ENCODE results near the gene MPP4.

Gene MPP4

GRCh38 chr2:201621293-201621999 lies 77.0 kb downstream of the MPP4 start:
- no peaks in the 10 kb centered on the region for H3K27me3 ChIP-seq (ENCODE audit: low read length)
- no peak overlapping the region for H3K4me3 ChIP-seq (ENCODE audit: insufficient read depth, low read length, poor library complexity, severe bottlenecking)
- no peaks in the 10 kb centered on the region for H3K9me3 ChIP-seq (ENCODE audit: insufficient read depth, low read length)
- H3K9ac ChIP-seq (ENCODE audit: low read length), result no peak overlapping the region
- no peaks in the 10 kb centered on the region for H4K20me1 ChIP-seq (ENCODE audit: low read depth, low read length)
- no peaks in the 10 kb centered on the region for H3K79me2 ChIP-seq (ENCODE audit: insufficient read depth, low read length)
- no peaks in the 10 kb centered on the region for H3F3A ChIP-seq (ENCODE audit: insufficient read depth)
- no peak overlapping the region for H2AFZ ChIP-seq (ENCODE audit: low read depth, low read length, severe bottlenecking)
- no peaks in the 10 kb centered on the region for H3K9me2 ChIP-seq (replicated peaks; ENCODE audit: insufficient read depth, low read length)
- no peak overlapping the region for H3K27ac ChIP-seq (ENCODE audit: low read depth, low read length)
- H3K36me3 ChIP-seq (ENCODE audit: low read length), result peaks cover 4% of the 10 kb centered on the region; the same call in 1 of the 2 replicates
- H3K4me2 ChIP-seq (ENCODE audit: low read depth, low read length, poor library complexity, severe bottlenecking), result no peak overlapping the region
- TF ChIP-seq, protein P1, sequence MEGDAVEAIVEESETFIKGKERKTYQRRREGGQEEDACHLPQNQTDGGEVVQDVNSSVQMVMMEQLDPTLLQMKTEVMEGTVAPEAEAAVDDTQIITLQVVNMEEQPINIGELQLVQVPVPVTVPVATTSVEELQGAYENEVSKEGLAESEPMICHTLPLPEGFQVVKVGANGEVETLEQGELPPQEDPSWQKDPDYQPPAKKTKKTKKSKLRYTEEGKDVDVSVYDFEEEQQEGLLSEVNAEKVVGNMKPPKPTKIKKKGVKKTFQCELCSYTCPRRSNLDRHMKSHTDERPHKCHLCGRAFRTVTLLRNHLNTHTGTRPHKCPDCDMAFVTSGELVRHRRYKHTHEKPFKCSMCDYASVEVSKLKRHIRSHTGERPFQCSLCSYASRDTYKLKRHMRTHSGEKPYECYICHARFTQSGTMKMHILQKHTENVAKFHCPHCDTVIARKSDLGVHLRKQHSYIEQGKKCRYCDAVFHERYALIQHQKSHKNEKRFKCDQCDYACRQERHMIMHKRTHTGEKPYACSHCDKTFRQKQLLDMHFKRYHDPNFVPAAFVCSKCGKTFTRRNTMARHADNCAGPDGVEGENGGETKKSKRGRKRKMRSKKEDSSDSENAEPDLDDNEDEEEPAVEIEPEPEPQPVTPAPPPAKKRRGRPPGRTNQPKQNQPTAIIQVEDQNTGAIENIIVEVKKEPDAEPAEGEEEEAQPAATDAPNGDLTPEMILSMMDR (IDR thresholded peaks at IDR 0.05; ENCODE audit: insufficient read depth, low read length, poor library complexity, severe bottlenecking), result no peak
- no peak for TF ChIP-seq EZH2phosphoT487 (conservative IDR thresholded peaks at IDR 0.05; ENCODE audit: low read length)

DNA sequence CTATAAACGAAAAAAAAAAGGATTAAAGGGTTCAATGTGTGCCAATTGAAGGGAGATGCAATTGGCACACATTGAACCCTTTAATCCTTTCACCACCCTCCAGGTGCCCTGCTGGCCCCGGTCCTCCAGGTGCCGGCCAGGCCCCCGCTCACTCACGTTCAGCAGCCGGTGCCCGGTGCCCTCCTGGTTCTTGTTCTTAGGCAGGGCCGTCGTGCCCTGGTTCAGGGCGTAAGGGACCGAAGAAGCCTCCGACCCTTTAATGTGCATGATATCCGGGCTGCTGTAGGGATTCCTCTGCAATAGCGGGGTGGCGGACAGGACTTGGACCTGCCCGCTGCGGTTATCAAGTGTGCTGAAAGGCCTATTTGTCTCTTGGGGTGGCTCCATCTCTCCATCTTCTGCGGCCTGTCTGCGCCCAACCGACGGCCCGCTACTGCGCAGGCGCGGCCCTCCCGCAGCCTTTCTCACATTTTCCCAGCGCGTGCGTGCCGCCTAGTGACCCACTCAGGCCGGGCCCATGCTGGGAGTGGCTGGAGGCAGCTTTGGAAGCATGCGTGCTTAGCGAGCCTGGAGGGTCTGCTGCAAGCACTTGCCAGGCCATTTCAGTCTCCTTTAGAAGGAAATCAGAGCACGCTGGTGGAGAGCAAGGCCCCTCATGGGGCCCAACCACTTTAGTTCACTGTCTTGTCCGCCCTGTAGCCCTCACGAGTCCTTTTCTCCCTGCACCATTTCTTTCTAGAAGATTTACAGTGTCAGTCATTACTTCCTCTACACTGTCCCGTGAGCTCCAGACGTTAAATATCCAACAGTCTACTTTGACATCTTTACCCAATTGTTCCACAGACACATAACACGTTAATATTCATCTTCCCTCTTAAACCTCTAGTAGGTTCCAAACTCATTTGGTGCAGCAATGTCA lies 79.4 kb downstream of the MPP4 start:
- Histone ChIP-seq H3K27me3 (ENCODE audit: low read length) (no peaks in the 10 kb centered on the region), H4K20me1 (ENCODE audit: low read depth, low read length) (no peaks in the 10 kb centered on the region), H3K4me3 (ENCODE audit: insufficient read depth, low read length, poor library complexity, severe bottlenecking) (no peak overlapping the region), H3K27ac (ENCODE audit: low read depth, low read length) (no peak overlapping the region), H3K4me2 (ENCODE audit: low read depth, low read length, poor library complexity, severe bottlenecking) (no peak overlapping the region), H3F3A (ENCODE audit: insufficient read depth) (no peaks in the 10 kb centered on the region), H3K9me3 (ENCODE audit: insufficient read depth, low read length) (no peaks in the 10 kb centered on the region), H3K9me2 (replicated peaks; ENCODE audit: insufficient read depth, low read length) (no peaks in the 10 kb centered on the region), H3K79me2 (ENCODE audit: insufficient read depth, low read length) (no peaks in the 10 kb centered on the region), H2AFZ (ENCODE audit: low read depth, low read length, severe bottlenecking) (no peak overlapping the region), H3K36me3 (ENCODE audit: low read length) (no peaks in the 10 kb centered on the region), H3K9ac (ENCODE audit: low read length) (no peak overlapping the region)
- TF ChIP-seq EZH2phosphoT487 (conservative IDR thresholded peaks at IDR 0.05; ENCODE audit: low read length), result no peak
- TF ChIP-seq, protein P1 (IDR thresholded peaks at IDR 0.05; ENCODE audit: insufficient read depth, low read length, poor library complexity, severe bottlenecking), result no peak

GRCh38 chr2:201608021-201608420 lies 90.4 kb downstream of the MPP4 start:
- no peaks in the 10 kb centered on the region for H4K20me1 ChIP-seq (ENCODE audit: low read depth, low read length)
- H3K9ac ChIP-seq (ENCODE audit: low read length), result no peak overlapping the region
- TF ChIP-seq, protein P1 (IDR thresholded peaks at IDR 0.05; ENCODE audit: insufficient read depth, low read length, poor library complexity, severe bottlenecking), result no peak
- TF ChIP-seq EZH2phosphoT487 (conservative IDR thresholded peaks at IDR 0.05; ENCODE audit: low read length), result no peak
- H3K27me3 ChIP-seq (ENCODE audit: low read length), result no peaks in the 10 kb centered on the region
- H2AFZ ChIP-seq (ENCODE audit: low read depth, low read length, severe bottlenecking), result no peak overlapping the region
- no peaks in the 10 kb centered on the region for H3K79me2 ChIP-seq (ENCODE audit: insufficient read depth, low read length)
- H3K4me3 ChIP-seq (ENCODE audit: insufficient read depth, low read length, poor library complexity, severe bottlenecking), result no peak overlapping the region
- H3K27ac ChIP-seq (ENCODE audit: low read depth, low read length), result no peak overlapping the region
- H3K9me2 ChIP-seq (replicated peaks; ENCODE audit: insufficient read depth, low read length), result no peaks in the 10 kb centered on the region
- no peaks in the 10 kb centered on the region for H3K9me3 ChIP-seq (ENCODE audit: insufficient read depth, low read length)
- H3K36me3 ChIP-seq (ENCODE audit: low read length), result no peaks in the 10 kb centered on the region
- H3K4me2 ChIP-seq (ENCODE audit: low read depth, low read length, poor library complexity, severe bottlenecking), result no peak overlapping the region
- no peaks in the 10 kb centered on the region for H3F3A ChIP-seq (ENCODE audit: insufficient read depth)
